KMS-11 (cell line): ENCODE data around the gene SLC38A1.
A peak's percentile ranks its signal among the peaks of the same experiment; 100 is the strongest.

Source experiments
- H2AFZ ChIP-seq: fragments of 200-600 bp; sonication (generic); 2 replicates; pipeline ENCODE4 v1.6.1; 2016; ENCODE audit warnings: antibody characterized with exemption, mixed run types, low read depth
- H3K27ac ChIP-seq: fragments of 200-600 bp; sonication (generic); 2 replicates; pipeline ENCODE4 v1.6.1; 2016; ENCODE audit warnings: mild to moderate bottlenecking, mixed run types
- H3K27me3 ChIP-seq: fragments of 200-600 bp; sonication (generic); 2 replicates; pipeline ENCODE4 v1.6.1; 2017; ENCODE audit warnings: mild to moderate bottlenecking, low read depth, mixed run types, moderate library complexity; ENCODE audit not compliant: insufficient read depth
- H3K36me3 ChIP-seq: fragments of 200-600 bp; sonication (generic); 2 replicates; pipeline ENCODE4 v1.6.1; 2017; ENCODE audit warnings: mild to moderate bottlenecking, mixed run types; ENCODE audit not compliant: insufficient read depth
- H3K4me1 ChIP-seq: fragments of 200-600 bp; sonication (generic); 2 replicates; pipeline ENCODE4 v1.6.1; 2016; ENCODE audit warnings: mild to moderate bottlenecking, low read depth, mixed run types; ENCODE audit not compliant: poor library complexity, severe bottlenecking
- H3K4me2 ChIP-seq: fragments of 200-600 bp; sonication (generic); 2 replicates; pipeline ENCODE4 v1.7.0; 2016; ENCODE audit warnings: mild to moderate bottlenecking, mixed run types
- H3K4me3 ChIP-seq: fragments of 200-600 bp; sonication (generic); IDR thresholded peaks from 2 replicates; pipeline ENCODE4 v1.6.1; 2017; ENCODE audit warnings: low read depth, low read length, mixed read lengths; ENCODE audit not compliant: insufficient read depth
- H3K79me2 ChIP-seq: fragments of 200-600 bp; sonication (generic); 2 replicates; pipeline ENCODE4 v1.6.1; 2016; ENCODE audit warnings: low read depth, mixed run types; ENCODE audit not compliant: insufficient read depth
- H3K9ac ChIP-seq: fragments of 200-600 bp; sonication (generic); 2 replicates; pipeline ENCODE4 v1.6.1; 2016; ENCODE audit warnings: mild to moderate bottlenecking, mixed run types
- H4K20me1 ChIP-seq: fragments of 200-600 bp; sonication (generic); 2 replicates; pipeline ENCODE4 v1.6.1; 2016; ENCODE audit warnings: mild to moderate bottlenecking, mixed run types; ENCODE audit not compliant: insufficient read depth
- CTCF ChIP-seq: fragments of 200-600 bp; sonication (generic); conservative IDR thresholded peaks from 2 replicates; pipeline ENCODE4 v1.6.1; 2017; ENCODE audit warnings: low read depth, mild to moderate bottlenecking, antibody characterized with exemption, low read length, moderate library complexity, mixed read lengths

SLC38A1 gene

DNA sequence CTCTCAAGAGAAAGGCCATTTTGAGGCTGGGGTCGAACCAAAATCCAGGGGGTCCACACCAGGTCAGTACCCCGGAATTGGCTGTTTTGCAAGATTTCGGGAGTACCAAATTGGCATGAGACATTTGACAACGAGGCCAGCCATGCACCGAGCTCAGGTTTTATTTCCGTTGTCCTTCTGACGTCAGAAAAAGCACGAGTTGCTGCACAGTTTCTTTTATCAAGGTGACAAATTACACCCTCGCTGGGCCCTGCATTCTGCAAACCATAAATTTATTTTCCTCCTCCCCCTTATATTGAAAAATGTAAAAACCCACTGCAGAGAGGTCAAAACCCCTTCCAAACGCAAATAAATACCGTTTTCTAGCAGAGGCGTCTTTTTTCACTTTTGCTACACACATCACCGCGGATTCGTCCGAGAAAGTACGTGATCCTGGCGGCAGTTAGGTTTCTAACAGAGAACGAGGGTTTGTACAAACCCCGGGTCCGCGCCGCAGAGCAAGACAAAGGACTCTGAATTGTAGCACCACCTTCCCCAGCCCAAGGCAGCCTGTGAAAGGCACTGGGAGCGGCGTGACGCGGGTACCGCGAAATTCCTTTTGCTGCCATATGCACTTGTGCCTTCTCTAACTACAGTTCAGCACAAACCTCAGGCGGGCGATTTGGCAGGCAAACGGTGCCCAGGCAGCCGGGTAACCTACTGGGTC, 1.8 kb downstream of the SLC38A1 start:
- peak overlapping the region; percentile 92 for H3K27ac ChIP-seq
- H3K36me3 ChIP-seq = no peaks in the 10 kb centered on the region
- peaks cover 39% of the 10 kb centered on the region for H4K20me1 ChIP-seq
- no peak overlapping the region for H3K4me3 ChIP-seq
- TF ChIP-seq CTCF = no peak
- H3K9ac ChIP-seq = peak overlapping the region; percentile 98
- H3K4me1 ChIP-seq = peaks cover 47% of the 10 kb centered on the region
- H3K4me2 ChIP-seq = peak overlapping the region; percentile 79
- H3K79me2 ChIP-seq = peaks cover 65% of the 10 kb centered on the region
- peak overlapping the region; percentile 86; the same call in 1 of the 2 replicates for H2AFZ ChIP-seq
- H3K27me3 ChIP-seq = no peaks in the 10 kb centered on the region

- peaks cover 45% of the 10 kb centered on the region for H4K20me1 ChIP-seq
Measured at GRCh38 chr12:46266382-46266791, 2.5 kb downstream of the SLC38A1 start.

DNA sequence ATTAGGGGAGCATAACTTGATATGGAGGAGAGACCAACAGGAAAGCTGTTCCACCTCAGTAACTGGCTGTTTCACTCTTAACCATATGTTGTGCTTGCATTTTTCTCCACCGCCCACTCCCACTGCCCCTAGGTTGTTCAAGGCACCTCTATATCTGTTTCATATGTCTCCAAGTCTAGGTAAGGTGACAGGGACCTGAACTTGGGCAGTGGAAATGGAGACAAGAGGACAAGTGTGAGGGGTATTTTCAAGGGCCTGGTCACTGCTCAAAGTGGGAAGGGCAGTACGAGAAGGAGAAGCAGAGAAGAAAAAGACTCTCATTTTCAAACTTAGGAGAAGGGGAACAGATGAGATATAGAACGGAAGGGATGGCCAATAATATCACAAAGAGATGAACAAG, 3.1 kb downstream of the SLC38A1 start:
- Histone ChIP-seq H3K9ac (peak overlapping the region; percentile 98; the same call in 1 of the 2 replicates), H3K27me3 (no peaks in the 10 kb centered on the region), H3K4me2 (peak overlapping the region; percentile 79), H3K4me3 (no peak overlapping the region), H3K36me3 (no peaks in the 10 kb centered on the region), H2AFZ (no peak overlapping the region), H3K27ac (no peak overlapping the region), H3K79me2 (peaks cover 78% of the 10 kb centered on the region), H4K20me1 (peaks cover 52% of the 10 kb centered on the region), H3K4me1 (peaks cover 60% of the 10 kb centered on the region)
- no peak for TF ChIP-seq CTCF

More at GRCh38 chr12:46266382-46266791, 2.5 kb downstream of the SLC38A1 start:
- 0 out of 2 replicates have a peak overlapping the region, but pooled peaks have one; percentile 86 for H2AFZ ChIP-seq
- TF ChIP-seq CTCF = no peak
- H3K79me2 ChIP-seq = peaks cover 71% of the 10 kb centered on the region
- H3K36me3 ChIP-seq = no peaks in the 10 kb centered on the region
- H3K4me3 ChIP-seq = no peak overlapping the region
- H3K4me2 ChIP-seq = peak overlapping the region; percentile 79
- peaks cover 54% of the 10 kb centered on the region for H3K4me1 ChIP-seq
- peak overlapping the region; percentile 98 for H3K9ac ChIP-seq
- no peaks in the 10 kb centered on the region for H3K27me3 ChIP-seq
- peak overlapping the region; percentile 92 for H3K27ac ChIP-seq

GRCh38 chr12:46265102-46265501, 3.7 kb downstream of the SLC38A1 start:
- Histone ChIP-seq H3K4me2 (peak overlapping the region; percentile 79), H3K4me1 (peaks cover 66% of the 10 kb centered on the region), H3K9ac (no peak overlapping the region), H4K20me1 (peaks cover 55% of the 10 kb centered on the region), H3K27ac (no peak overlapping the region), H3K27me3 (no peaks in the 10 kb centered on the region), H3K36me3 (no peaks in the 10 kb centered on the region), H2AFZ (no peak overlapping the region), H3K79me2 (peaks cover 84% of the 10 kb centered on the region), H3K4me3 (no peak overlapping the region)
- TF ChIP-seq CTCF = no peak
